Heart left ventricle (tissue), 16 donors: Measurements from ENCODE around the gene PJA1. TPM values are rescaled to one million over a fixed set of nuclear protein-coding genes. Genes with fewer than 3 reads are reported as not detected.

Experiments
- ATAC-seq, 4 donors: fragments of 200-7000 bp; cut with Tn5 transposase; one replicate each; pipeline ENCODE4 v1.9.1; 2020 to 2022; ENCODE audit warnings: moderate library complexity in 4 of 4, mild to moderate bottlenecking in 3 of 4, moderate number of reproducible peaks in 1 of 4
- DNase-seq, 5 donors: peaks; one replicate each; pipeline ENCODE4 v3.0.0-alpha.2; 2020
- H3K27ac ChIP-seq, 12 donors: fragments of 200-600 bp; sonication (generic) in 4 of 12; one replicate each; pipeline versions ENCODE4 v1.5.0 to v1.8.0; 2016 to 2022; ENCODE audit warnings: mild to moderate bottlenecking in 2 of 12
- H3K27me3 ChIP-seq, 9 donors: fragments of 200-600 bp; sonication (generic) in 2 of 9; one replicate each; pipeline versions ENCODE4 v1.5.1 to v1.8.0; 2016 to 2022; ENCODE audit warnings: mild to moderate bottlenecking in 3 of 9
- H3K36me3 ChIP-seq, 9 donors: fragments of 200-600 bp; sonication (generic) in 2 of 9; one replicate each; pipeline versions ENCODE4 v1.5.0 to v1.8.0; 2018 to 2022; ENCODE audit warnings: mild to moderate bottlenecking in 2 of 9
- H3K4me1 ChIP-seq, 12 donors: fragments of 200-600 bp; sonication (generic) in 4 of 12; one replicate each; pipeline versions ENCODE4 v1.5.0 to v1.8.0; 2016 to 2022; ENCODE audit warnings: mild to moderate bottlenecking in 3 of 12
- H3K4me3 ChIP-seq, 12 donors: fragments of 200-600 bp; sonication (generic) in 4 of 12; one replicate each; pipeline versions ENCODE4 v1.5.0 to v1.8.0; 2017 to 2022; ENCODE audit warnings: mild to moderate bottlenecking in 9 of 12, moderate library complexity in 4 of 12
- H3K9me3 ChIP-seq, 12 donors: fragments of 200-600 bp; sonication (generic) in 4 of 12; one replicate each; pipeline versions ENCODE4 v1.5.0 to v1.8.0; 2016 to 2022; ENCODE audit warnings: mild to moderate bottlenecking in 1 of 12
- CTCF ChIP-seq, 12 donors: fragments of 200-600 bp; sonication (generic) in 4 of 12; IDR thresholded peaks; one replicate each; pipeline versions ENCODE4 v1.5.0 to v1.8.0; 2018 to 2022; ENCODE audit warnings: antibody characterized with exemption in 12 of 12, mild to moderate bottlenecking in 5 of 12
- POLR2A ChIP-seq, 2 donors: fragments of 450-650 bp; IDR thresholded peaks; one replicate each; pipeline ENCODE4 v1.6.1; 2017; ENCODE audit warnings: antibody characterized with exemption in 2 of 2, mild to moderate bottlenecking in 2 of 2, moderate library complexity in 2 of 2
- WGBS, 4 donors: extraction: QIAGEN DNeasy Blood & Tissue Kit in 2 of 4; methylation state at CpG; one replicate each; pipeline versions ENCODE4 v1.1.5 to v1.1.7; 2013 to 2018; 5-methylcytosine and 5-hydroxymethylcytosine counted together
- intact Hi-C, 10 donors: fragments of 100-400 bp; cut with DNase I; formaldehyde crosslinking; loops; one replicate each; pipeline versions ENCODE4 v1.11.1 to v1.14.2; 2022
- polyA plus RNA-seq, 2 donors: library from polyadenylated mRNA; stranded (reverse); fragments of 200-250 nt; gene quantifications; one replicate each; pipeline ENCODE4 v1.2.3, GENCODE V29; 2013
- total RNA-seq, 9 donors: library from RNA; depleted of rRNA in 2 of 9; stranded (reverse); fragments of >200 nt in 2 of 9; fragmentation: NEBNext Ultra II Directional in 3 of 9; extraction: Animal tissue kit (Norgen Biotek cat#: 25700) in 3 of 9; gene quantifications; one replicate each; pipeline versions ENCODE4 v1.1.0 to v1.2.4, GENCODE V29; 2016 to 2023
- donor health status: ischemic (EF 13 %, LVEDD 7.1; RV severe dilation, severe dysfunction).
- donor health status: healthy with polysubstance abuse.
- donor health status: DM: no; HTN: yes; CAD: no.
- donor health status: DM: no; HTN: no; CAD: no.
- donor health status: ischemic (EF 25% LVEDD 6.9; RV normal size, moderate dysfunction).
- donor health status: ischemic (EF 25% LVEDD 5.7; RV mildly dilated, moderate dysfunction).
- donor health status: healthy.
- donor health status: DM: yes; HTN: yes; CAD: no.
- donor health status: ischemic (EF 35%, LVEDD 5.7; RV mildly dilated, moderate dysfunction).
- donor health status: nonischemic (EF 11% LVEDD 7.7; RV severe dilation, severe dysfunction).
- donor health status: DM: yes; HTN: yes; CAD: no.
- donor health status: PGD.
- donor health status: ischemic (EF 29% LVEDD 5.4; RV normal size, mild dysfunction).
- donor health status: nonischemic (EF 23%, LVEDD 6.1; RV moderate dilation, normal function).

Gene PJA1
- total and polyA plus RNA-seq, 11 donors = 4.3 to 20.1 (median 14.4) TPM

DNA sequence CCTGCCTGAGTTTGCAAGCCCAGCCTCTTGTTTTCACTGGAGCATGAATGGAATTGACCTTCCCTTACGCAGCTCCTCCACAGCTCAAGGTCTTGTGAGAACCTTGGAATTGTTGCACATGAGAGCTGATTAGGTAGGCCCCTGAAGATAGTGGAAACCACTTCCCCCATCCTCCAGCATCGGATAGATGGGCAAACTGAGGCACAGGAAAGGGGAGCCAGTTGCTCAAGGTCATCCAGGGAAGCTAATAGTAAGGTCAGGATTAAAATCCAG is 27.2 kb downstream of the PJA1 start:
- Histone ChIP-seq H3K9me3 (no peaks in the 10 kb centered on the region), H3K4me3 (no peak overlapping the region), H3K4me1 (peaks cover 0 to 12% (median 0%) of the 10 kb centered on the region in 12 donors), H3K36me3 (no peaks in the 10 kb centered on the region), H3K27me3 (peaks cover 0 to 26% (median 0%) of the 10 kb centered on the region in 9 donors), H3K27ac (peak overlapping the region in 4 of 12 donors; percentile 46 to 79 (median 67))
- DNase-seq (no peak), ATAC-seq (no peak)
- intact Hi-C loops = loop anchor here in 3 of 10 donors (10.0 kb wide), 3 partner anchors 63 to 313 kb away; partner anchors contain the start of gene EFNB1 (in 1 of the 3)
- WGBS, 4 donors = 68 to 84% (median 77%) methylated on average over 2 of the region's 2 CpGs
- TF ChIP-seq CTCF (IDR thresholded peaks at IDR 0.05) (no peak), POLR2A (IDR thresholded peaks at IDR 0.05) (no peak)

- peak overlapping the region in 9 of 12 donors; percentile 19 to 42 (median 37) for H3K4me3 ChIP-seq
- TF ChIP-seq CTCF (IDR thresholded peaks at IDR 0.05) (no peak), POLR2A (IDR thresholded peaks at IDR 0.05) (no peak)
- H3K36me3 ChIP-seq = no peaks in the 10 kb centered on the region
- DNase-seq = peak in 2 of 5 donors; percentile 37 to 38
- peak; percentile 21 to 75 (median 44) for ATAC-seq
- H3K4me1 ChIP-seq = peaks cover 0 to 12% (median 0%) of the 10 kb centered on the region in 12 donors
- H3K9me3 ChIP-seq = no peaks in the 10 kb centered on the region
- H3K27me3 ChIP-seq = peaks cover 0 to 30% (median 0%) of the 10 kb centered on the region in 9 donors
- peak overlapping the region; percentile 15 to 79 (median 59) for H3K27ac ChIP-seq
- WGBS, 4 donors = 50 to 55% (median 52%) methylated on average over 11 of the region's 11 CpGs
- intact Hi-C loops = loop anchor here in 3 of 10 donors (10.0 kb wide), 3 partner anchors 63 to 313 kb away; partner anchors contain the start of gene EFNB1 (in 1 of the 3)
Measured at GRCh38 chrX:69137371-69138117, 27.7 kb downstream of the PJA1 start.

DNA sequence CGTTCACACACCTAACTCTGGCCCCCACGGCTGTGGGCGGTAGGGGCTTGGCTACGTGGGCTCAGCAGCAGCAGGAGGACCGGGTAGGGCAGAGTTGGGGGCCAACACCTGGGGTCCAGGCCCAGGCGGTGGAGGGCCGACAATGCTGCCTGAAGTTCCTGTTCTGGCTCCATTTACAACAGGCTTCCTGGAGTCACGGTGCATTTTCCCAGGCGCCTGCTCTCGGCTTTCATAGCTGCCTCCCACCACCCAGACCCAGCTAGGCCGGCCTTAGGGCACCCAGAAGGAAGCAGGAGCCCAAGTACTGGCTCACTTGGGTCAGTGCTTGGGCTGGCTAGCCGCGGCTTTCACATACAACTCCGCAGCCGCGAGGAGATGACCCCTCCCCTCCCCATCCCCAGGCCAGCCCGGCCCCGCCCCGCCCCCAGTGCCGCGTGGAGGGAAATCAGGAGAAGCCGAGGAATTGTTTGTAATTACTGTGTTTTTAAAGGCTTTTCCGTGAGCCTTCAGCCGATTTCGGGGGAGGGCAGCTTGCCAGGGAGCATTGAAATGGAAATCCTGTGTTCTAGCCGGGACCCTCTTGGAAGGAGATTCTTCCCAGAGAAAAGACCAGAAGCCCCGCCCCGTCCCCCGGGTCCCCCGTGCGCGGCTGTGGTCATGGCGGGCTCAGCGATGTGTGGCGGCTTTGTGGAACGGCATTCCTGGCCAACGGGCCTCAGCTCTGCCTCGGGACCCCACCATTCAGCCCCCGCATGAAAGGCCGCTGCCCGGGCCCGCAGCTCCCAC is 28.5 kb downstream of the PJA1 start:
- Histone ChIP-seq H3K4me3 (peak overlapping the region in 10 of 12 donors; percentile 19 to 42 (median 36)), H3K27me3 (peaks cover 0 to 33% (median 0%) of the 10 kb centered on the region in 9 donors), H3K27ac (peak overlapping the region; percentile 15 to 79 (median 59)), H3K4me1 (peaks cover 0 to 12% (median 0%) of the 10 kb centered on the region in 12 donors), H3K9me3 (no peaks in the 10 kb centered on the region), H3K36me3 (no peaks in the 10 kb centered on the region)
- intact Hi-C loops = loop anchor here in 3 of 10 donors (10.0 kb wide), 3 partner anchors 62 to 312 kb away; partner anchors contain the start of gene EFNB1 (in 1 of the 3)
- no peak for TF ChIP-seq CTCF (IDR thresholded peaks at IDR 0.05)
- TF ChIP-seq POLR2A (IDR thresholded peaks at IDR 0.05) = no peak
- ATAC-seq (peak in 3 of 4 donors; percentile 58 to 74 (median 73)), DNase-seq (peak in 3 of 5 donors; percentile 32 to 54 (median 37))
- WGBS, 4 donors = 14 to 36% (median 25%) methylated on average over 22 to 42 of the region's 42 CpGs
